SKM-1 (cell line): ENCODE data around the gene EPOP.

Experiments
- DNase-seq: peaks from one replicate; lab custom pipeline; 2025; ENCODE audit not compliant: unreplicated experiment; lab: John Stamatoyannopoulos, UW

Gene EPOP

DNA sequence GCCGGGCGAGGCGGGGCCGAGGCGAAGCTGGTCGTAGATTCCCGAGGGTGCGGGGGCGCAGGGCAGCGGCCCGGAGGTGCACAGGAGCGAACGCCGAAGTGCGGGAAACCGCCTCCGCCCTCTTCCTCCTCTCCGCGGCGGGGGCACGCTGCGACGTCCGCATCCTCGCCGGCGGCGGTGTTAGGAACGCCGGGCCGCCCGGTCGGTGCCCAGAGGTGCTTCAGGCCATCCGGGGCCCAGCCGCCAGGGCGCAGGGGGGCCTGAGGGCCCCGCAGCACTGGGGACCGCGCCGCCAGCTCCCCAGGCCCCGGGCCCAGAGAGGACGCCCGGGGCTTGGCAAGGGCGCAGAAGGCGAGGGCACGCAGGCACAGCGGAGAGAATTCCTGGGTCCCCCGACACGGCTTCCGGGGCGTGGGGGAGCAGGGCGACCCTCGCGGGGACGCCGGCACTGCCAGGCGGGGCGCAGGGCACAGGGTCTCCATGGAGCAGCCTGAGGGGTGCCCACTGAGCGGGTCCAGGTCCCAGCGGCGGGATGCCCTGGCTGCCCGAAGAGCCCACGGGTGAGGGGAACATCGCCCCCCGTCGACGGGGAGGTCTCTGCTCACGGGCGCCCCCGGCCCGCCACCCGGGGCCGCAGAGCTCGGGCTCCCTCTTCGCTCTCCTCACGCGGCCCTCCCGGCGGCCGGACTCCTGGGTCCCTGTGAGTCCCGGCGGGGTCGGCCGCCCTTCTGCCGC, 576 bp downstream of the EPOP start:
- DNase-seq, result no peak

GRCh38 chr17:38673707-38674013, 1.1 kb downstream of the EPOP start:
- no peak for DNase-seq

DNA sequence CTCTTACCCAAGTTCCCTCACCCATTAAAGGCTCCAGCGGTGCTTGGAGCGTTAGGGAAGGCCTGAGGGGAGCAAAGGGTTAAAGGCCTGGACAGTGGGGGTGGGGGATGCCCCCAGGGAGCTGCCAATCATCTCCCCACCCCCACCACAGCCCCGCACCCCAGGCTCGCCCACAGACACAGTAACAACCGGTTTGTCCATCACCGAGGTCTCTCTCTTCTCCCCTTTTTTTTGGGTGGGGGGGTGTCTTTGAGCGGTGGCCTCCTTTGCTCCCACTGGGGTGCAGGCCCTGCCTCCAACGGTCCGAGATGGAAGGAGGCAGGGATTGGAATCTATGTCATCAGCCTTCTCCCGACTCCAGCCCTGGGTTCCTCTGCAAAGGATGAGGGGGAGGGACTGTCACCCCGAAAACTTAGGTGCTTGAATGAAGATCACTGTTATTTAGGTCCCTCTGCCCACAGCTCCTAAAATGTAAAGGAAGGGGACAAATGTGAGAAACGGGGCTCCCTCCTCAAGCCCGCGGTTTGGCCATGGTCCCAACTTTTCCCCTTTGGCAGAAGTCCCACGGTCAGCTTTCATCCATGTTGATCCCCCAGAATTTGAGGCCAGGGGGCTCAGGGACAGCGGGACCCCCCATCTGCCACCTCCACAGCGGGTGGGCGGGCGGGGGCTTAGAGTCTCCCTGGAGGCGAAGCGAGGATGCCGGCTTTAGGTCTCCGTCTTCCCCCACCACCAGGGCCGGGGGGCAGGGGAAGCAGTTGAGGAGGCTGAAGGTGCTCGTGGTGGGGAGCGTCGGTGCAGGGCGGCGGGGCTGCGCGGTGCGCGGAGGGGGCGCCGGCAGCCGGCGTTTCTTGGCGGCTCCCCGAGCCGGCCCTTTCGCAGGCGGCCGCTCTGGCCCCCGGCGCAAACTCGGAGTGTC, 1.7 kb downstream of the EPOP start:
- no peak for DNase-seq

DNA sequence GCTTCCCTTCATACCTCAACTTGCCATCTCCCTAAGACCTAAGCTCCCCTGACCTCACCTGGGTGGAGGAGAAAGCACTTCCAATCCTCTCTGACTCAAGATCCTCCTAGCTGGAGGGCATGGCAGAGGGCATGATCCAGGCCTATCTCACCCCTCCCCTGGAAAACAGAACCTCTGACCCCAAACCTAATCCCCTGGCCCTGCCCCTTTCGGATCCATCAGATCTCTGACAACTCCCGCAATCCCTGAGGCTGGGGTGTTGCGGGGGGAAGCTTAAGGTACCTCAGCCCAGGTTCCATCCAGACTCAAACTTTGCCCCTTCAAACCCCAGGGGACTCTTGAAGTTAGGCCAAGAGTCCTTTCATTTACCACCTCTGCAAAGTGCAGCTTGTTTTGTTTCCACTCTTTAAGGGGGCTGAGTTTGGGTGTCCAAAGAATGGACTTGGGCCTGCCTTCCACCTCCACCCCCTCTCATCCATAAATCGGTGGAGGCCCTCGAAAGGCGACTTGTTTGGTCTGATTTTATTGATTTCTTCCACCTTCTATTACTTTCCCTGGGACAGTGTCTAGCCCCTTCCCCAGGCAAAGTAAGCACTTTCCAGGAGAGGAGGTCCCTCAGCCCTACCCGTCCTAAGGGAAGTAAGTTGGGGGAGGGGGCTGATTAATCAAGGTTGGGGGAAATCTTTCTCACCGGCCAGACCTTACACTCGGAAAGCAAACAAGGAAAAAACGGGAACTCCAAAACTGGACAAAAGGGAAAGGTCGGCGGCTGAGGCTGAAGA, 2.6 kb downstream of the EPOP start:
- DNase-seq, result no peak

GRCh38 chr17:38669520-38669919, 5.2 kb downstream of the EPOP start:
- no peak for DNase-seq

DNA sequence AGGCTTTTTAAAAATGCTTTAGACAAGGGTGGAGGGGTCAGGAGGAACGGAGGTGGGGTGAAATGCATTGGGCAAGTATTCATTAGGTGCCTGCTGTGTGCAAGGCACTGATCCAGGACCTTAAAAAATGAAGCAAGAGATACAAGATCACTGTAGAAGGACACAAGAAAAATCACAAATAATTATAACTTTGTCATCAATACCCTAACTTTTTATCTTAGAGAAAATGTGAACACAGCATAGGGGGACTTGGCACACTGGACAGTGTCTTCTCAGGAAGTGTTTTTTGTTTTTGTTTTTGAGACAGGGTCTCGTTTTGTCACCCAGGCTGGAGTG, 7.0 kb downstream of the EPOP start:
- no peak for DNase-seq

DNA sequence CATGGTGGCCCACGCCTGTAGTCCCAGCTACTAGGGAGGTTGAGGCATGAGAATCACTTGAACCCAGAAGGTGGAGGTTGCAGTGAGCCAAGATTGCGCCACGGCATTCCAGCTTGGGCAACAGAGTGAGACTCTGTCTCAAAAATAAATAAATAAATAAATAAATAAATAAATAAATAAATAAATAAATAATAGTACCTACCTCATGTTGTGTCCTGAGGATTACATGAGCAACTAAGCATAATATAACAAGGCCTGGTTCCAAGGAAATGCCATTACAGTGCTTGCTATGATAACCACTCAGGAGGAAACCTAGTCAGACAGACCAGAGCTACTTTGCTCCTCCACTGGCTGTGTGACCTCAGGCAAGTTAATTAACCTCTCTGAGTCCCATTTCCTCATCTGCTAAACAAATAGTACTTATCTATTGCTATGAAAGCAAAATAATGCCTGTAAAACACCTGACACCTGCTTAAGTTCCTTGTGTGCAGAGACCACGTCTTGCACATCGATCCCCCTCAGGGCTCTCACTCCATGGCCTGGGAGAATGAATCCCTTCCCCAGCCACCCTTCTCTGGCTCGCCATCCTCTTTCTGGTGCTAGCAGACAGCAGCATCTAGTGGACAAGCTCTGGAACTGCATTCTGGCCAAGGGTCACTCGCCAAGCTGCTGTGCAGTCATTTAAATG, 7.5 kb downstream of the EPOP start:
- peak; percentile 76 for DNase-seq

GRCh38 chr17:38663964-38664644, 10.7 kb downstream of the EPOP start:
- no peak for DNase-seq

DNA sequence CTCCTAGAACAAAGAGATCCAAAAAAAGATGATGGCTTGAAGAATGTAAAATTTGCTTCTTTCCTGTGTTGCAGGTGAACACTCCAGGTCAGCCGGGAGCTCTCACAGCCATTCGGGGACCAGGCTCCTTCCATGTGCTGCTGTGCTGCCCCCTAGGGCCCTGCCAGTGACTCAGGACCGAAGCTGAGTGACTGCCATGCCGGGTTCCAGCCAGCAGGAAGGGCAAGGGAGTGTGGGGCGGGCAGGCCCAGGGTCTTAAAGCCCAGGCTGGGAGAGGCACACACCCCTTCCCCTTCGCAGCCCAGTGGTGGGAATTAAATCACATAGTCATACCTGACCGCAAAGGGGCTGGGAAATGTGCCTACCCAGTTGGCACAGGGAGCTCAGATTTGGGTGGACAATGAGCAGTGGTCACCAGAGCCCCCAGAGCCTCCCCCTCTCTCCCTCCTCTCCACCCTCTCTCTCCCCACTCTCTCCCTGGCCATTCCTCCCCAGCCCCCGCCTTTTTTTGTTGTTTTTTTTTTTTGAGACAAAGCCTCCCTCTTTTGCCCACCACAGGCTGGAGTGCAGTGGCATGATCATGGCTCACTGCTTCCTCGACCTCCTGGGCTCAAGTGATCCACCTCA, 11.5 kb downstream of the EPOP start:
- peak; percentile 57 for DNase-seq

- DNase-seq, result no peak
Measured at GRCh38 chr17:38660097-38661025, 14.4 kb downstream of the EPOP start.

DNA sequence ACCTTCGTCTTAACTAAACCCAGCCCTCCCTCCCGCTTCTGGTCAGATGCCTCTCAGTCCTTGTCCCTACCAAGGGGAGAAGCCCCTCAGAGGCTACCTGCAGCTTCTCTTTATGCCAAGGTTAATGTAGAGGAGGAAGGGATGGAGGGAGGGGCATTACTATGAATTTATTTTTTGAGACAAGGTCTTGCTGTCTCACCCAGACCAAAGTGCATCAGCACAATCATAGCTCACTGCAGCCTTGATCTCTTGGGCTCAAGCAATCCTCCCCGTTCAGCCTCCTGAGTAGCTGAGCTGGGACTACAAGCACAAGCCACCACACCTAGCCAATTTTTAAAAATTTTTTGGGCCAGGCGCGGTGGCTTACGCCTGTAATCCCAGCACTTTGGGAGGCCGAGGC, 15.3 kb downstream of the EPOP start:
- no peak for DNase-seq

DNA sequence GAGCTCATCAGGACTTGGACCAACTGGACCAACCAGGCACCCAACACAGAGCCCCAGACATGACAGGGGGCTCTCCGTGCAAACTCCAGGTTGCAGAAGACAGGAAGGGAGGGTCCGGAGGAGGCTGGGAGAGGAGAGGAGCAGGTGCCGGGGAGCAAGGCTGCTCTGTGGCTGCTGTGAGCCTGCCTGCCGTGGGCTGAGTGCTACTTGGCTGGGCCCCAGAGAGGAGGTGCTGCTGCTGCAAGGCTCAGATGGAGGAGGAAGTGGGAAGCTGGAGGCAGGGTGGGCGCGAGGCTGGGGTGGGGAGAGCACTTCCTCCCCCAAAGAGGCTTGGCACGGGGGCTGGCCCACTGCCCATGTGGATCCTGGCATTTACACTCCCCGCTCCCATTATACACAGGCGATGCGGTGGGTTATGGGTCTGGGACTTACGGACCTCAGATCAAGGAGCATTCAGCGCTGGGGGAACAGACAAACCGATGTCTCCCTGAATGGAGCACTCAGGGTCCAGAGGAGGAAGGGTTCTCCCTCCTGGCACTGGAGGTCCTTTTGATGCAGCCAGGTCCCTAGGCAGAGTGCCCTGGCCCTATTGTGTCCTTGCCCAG, 15.9 kb downstream of the EPOP start:
- no peak for DNase-seq

- DNase-seq, result no peak
Measured at GRCh38 chr17:38657824-38658740, 16.7 kb downstream of the EPOP start.

GRCh38 chr17:38656959-38657823, 17.6 kb downstream of the EPOP start:
- DNase-seq, result no peak

DNA sequence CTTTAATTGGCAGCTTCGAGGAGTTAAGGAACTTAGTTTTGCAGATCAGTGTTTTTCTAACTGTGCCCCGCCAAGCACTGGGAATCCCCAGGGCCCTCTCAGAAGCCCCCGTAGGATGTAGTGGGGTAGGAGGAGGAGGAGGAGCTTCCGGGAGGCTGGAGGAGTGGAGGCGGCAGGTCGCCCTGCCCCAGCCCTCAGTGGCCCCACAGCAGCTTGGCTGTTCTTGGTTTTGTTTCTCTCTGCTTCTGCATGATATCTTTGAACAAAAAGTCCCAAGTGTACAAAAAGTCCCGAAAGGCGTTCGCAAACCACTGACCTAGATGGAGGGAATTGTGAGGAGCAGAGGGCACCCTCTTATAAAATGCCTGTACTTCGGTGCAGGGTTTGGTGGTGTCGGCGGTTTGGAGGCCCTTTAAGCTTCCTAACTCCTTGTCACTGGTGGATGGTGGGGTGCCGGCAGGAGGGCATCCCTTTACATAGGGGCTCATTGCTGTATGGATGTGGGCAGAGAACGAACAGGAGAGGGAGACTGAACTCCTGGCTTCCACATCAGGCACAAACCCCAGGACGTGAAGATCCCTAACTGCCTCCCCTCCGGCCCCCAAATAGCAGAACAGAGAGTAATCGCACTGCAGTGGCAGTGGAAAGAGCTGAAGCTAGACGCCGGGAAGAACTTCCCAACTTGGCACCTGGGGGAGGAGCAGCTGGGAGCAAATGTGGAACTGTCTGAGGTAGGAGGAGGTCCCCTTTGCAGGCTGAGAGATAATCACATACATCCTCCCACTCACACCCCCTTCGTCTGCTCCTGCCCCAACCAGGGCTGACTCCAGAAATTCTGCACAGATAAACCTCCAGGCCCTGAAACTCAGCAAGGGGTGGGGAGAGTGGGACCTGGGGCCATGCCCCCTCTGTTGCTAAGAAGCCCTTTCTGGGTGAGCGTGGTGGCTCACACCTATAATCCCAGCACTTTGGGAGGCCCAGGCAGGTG, 20.1 kb downstream of the EPOP start:
- no peak for DNase-seq

DNA sequence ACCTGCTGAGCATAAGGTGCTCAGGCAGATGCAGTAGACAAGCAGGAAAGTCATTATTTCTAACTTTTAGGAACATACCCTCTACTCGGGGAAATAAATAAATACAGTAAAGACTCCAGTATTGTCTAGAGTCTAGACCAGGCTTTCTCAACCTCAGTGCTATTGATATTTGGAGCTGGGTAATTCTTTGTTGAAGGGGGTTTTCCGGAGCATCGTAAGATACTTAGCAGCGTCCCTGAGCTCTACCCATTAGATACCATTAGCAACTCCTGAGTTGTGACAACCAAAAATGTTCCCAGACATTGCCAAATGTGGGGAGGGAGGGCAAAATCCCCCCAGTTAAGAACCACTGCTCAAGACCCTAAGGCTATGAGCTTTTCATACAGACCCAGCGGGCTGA, 21.1 kb downstream of the EPOP start:
- no peak for DNase-seq
